GM21528 (cell line): ENCODE results near the gene FGFRL1.

ENCODE experiments used
- ATAC-seq: cut with Tn5 transposase; IDR thresholded peaks from one replicate; pipeline ENCODE4 v1.9.1; 2021; ENCODE audit warnings: mild to moderate bottlenecking, moderate library complexity; ENCODE audit not compliant: unreplicated experiment, low FRiP score

FGFRL1 gene

DNA sequence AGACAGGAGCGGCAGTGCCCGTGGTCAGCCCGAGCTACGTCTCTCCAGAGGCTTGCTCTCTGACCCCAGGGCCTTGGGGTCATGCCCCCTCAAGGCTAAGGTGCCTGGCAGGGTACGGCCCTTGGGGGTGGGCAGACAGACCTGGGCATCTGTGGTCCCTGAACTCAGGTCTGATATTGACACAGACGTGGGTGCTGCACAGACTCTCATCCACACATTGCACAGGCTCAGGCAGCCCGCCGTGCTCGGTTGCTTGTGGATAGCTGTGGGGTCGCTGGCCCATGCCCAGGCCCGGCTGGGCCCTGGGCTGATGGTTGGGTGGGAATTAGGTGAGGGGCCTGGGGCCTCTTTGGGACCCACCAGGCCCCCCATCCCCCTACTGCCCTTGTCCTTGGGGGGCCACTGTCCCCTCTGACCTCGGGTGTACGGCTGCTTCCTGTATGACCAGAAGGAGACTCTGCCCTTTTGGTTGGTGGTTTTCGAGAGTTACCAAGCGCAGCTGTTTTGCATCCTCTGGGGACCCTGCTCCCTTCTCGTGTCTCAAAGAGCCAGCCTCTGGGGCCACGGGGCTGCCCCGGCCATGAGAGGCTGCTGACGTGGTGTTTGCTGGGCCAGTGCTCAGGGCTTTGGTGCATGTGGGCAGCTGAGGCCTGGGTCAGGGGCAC, 10.1 kb downstream of the FGFRL1 start:
- ATAC-seq = no peak

DNA sequence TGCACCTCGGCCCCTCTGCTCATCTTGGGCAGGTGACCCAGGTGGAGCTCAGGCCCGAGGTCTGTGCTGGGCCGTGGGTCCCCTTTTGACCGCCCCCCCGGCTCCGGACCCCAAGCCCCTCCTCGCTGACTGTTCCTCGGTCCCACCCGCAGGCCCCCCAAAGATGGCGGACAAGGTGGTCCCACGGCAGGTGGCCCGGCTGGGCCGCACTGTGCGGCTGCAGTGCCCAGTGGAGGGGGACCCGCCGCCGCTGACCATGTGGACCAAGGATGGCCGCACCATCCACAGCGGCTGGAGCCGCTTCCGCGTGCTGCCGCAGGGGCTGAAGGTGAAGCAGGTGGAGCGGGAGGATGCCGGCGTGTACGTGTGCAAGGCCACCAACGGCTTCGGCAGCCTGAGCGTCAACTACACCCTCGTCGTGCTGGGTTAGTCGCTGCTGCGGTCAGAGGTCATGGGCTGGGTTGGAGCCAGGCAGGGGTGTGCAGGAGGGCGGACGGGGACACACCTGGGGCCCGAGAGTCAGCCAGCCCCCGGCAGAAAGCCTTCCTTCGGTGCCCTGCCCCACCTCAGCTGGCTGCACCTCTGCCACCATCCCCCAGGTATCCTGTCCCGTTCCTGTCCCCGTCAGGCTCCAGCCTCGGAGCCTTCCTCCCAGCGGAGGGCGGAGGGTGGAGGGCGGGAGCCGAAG, 10.8 kb downstream of the FGFRL1 start:
- no peak for ATAC-seq

DNA sequence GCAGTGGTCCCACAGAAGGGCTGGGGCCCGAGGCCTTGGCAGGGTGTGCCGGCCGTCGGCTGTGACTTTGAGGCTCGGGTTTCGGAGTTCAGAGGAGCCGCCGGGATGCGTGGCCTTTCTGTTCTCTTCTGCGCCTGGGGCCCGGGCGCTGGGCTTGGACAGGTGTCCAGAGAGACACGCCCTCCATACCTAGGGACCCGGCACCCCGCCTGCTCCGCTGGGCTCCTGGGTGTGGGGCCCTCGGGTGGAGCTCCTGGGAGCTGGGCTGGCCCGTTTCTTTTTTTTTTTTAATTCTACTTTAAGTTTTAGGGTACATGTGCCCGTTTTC, 11.3 kb downstream of the FGFRL1 start:
- no peak for ATAC-seq

DNA sequence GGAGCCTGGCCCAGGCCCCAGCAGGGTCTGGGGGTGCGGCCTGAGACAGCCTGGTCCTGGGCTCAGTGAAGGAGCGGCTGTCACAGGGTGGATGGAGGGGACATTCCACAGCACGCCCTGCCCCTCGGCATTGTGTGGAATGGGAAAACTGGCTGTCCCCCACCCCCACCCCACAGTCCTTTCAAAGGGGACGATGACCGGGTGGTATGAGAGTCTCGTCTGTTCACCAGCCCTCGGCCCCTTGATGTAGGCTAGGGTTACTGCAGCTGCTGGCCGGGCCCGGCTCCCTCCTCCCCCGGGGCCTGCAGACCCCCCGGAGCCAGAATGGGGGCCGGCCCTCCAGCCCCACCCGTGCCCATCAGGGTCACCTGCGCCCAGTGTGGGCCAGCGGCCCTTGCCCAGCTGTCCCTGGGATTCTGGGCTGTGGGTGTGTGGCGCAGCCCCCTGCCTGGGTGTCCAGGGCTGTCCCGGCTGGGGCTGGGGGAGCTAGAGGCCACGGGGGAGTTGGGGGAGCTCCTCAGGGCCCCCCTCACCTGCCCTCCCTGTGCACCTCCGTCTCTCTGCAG, 11.7 kb downstream of the FGFRL1 start:
- no peak for ATAC-seq

DNA sequence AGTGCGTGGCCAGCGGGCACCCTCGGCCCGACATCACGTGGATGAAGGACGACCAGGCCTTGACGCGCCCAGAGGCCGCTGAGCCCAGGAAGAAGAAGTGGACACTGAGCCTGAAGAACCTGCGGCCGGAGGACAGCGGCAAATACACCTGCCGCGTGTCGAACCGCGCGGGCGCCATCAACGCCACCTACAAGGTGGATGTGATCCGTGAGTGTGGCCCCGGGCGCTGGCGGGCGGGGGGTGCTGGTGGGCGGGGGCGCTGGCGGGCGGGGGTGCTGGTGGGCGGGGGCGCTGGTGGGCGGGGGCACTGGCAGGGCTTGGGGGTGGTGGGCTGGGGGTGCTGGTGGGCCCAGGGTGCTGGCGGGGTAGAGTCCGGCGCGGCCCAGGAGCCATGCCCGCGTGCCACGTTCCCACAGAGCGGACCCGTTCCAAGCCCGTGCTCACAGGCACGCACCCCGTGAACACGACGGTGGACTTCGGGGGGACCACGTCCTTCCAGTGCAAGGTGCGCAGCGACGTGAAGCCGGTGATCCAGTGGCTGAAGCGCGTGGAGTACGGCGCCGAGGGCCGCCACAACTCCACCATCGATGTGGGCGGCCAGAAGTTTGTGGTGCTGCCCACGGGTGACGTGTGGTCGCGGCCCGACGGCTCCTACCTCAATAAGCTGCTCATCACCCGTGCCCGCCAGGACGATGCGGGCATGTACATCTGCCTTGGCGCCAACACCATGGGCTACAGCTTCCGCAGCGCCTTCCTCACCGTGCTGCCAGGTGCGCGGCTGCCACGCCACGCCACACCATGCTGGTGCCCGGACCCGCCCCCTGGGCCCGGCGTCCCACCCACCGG, 12.7 kb downstream of the FGFRL1 start:
- no peak for ATAC-seq

DNA sequence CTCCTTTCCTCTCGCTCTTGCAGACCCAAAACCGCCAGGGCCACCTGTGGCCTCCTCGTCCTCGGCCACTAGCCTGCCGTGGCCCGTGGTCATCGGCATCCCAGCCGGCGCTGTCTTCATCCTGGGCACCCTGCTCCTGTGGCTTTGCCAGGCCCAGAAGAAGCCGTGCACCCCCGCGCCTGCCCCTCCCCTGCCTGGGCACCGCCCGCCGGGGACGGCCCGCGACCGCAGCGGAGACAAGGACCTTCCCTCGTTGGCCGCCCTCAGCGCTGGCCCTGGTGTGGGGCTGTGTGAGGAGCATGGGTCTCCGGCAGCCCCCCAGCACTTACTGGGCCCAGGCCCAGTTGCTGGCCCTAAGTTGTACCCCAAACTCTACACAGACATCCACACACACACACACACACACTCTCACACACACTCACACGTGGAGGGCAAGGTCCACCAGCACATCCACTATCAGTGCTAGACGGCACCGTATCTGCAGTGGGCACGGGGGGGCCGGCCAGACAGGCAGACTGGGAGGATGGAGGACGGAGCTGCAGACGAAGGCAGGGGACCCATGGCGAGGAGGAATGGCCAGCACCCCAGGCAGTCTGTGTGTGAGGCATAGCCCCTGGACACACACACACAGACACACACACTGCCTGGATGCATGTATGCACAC, 13.6 kb downstream of the FGFRL1 start:
- ATAC-seq = no peak

DNA sequence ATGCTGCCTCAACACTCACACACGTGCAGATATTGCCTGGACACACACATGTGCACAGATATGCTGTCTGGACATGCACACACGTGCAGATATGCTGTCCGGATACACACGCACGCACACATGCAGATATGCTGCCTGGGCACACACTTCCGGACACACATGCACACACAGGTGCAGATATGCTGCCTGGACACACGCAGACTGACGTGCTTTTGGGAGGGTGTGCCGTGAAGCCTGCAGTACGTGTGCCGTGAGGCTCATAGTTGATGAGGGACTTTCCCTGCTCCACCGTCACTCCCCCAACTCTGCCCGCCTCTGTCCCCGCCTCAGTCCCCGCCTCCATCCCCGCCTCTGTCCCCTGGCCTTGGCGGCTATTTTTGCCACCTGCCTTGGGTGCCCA, 14.7 kb downstream of the FGFRL1 start:
- ATAC-seq = peak; percentile 60

DNA sequence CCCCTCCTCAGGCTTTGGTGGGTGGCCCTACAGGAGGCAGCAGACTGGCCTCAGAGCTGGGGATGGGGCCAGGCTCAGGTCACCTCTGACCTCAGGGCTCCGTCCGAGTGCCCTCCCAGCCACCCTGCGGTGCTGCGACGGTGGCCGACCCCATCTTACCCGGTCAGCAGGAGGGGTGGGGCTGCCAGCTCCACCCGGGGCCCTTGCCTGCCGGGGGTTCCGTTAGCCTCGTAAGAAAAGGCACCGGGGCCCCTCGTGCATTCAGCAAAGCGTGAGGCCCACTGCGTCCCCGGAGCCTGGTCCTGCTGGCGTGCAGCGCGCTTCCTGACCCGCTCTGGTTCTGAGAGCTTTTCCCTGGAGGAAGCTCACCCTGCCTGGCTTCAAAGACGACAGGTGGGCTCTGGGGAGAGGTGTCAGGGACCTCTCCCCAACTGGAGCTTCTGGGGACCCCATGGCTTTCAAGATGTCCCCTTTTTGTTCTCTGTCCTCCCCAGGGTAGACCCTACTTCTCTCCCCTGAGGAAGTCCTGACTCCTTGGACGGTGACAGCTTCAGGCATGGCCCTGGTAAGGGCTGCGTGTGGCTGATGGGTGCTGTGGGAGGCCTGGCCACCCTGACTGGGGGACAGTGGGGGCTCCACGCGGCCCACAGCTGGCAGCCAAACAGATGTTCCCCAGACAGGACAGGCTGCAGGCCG, 15.9 kb downstream of the FGFRL1 start:
- ATAC-seq = no peak

DNA sequence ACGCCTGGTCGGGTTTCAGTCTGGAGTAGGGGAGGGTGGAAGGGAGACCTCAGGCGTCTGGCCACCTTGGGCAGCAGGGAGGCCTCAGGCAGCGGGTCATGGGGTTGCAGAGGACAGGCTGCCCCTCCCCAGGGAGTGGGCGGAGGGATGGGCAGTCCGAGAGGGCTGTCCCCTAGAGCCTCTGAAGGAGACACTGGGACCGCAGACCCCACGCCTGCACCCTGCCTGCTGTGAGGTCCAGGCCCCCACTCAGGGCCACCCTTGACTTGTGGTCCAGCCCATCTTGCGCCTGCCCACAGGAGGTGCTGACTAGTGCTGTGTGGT, 16.5 kb downstream of the FGFRL1 start:
- no peak for ATAC-seq

DNA sequence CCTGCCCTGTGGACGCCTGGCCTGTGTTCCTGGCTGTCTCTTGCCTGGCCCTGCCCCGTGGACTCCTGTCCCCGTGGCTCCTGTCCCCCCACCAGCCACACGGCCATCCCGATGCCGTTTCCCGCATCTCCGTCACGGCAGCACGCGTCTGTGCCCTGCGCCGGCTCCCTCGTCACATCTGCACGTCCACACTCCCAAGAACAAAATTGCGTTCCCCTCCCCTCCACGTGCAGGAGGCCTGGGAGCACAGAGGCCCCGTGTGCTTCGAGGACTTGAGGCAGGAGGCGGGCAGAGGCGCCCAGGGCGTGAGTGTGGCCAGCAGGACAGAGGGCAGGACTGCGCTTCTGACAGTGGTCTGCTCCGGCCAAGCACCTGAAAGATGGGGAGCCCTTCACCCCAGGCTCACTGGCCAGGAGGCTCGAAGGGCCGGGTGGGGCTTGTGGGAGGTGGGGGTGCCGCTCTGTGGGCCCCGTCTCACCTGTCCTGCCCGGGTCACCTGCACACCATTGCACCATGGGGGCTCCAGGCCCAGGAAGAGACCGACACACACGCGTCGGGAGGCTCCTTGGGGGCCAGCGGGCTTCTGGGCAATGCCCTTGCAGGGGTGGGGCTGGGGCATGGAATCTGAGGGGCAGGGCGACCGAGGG, 17.3 kb downstream of the FGFRL1 start:
- ATAC-seq = no peak

DNA sequence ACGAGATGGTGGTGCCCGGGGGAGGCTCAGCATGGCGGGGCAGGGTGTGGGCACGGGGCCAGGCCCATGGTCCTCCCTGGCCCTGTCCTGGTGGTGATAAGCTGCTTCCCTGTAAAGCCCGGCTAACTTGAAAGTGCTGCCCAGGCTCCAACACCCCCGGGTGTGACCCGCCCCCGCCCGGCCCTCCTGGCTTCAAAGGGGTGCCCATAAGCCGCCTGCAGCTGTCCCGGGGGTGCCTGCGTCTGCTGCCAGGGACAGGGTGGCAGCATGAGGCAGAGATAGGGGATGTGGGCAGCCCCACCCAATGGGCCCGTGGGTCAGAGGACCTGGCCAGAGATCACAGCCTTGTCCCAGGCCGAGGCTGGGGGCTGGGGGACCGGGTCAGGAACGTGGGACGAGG, 18.1 kb downstream of the FGFRL1 start:
- no peak for ATAC-seq

DNA sequence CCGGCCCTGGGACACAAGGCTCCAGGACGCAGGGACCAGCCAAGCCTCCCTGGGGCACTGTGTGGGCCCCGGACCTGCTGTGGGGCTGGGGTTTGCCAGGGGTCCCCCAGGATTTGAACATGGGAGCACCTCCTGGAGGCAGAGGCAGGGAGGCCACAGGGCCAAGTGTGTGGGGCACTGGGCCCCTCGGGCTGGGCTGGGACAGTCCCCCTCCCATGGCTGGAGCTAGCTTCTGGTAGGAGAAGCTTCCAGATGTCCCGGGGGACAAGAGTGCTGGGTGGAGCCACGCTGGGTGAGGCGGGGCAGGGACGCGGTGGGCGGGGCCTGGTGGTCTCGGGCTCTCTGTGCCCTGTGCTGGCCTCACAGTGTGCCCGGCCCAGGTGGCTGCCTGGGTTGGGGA, 18.6 kb downstream of the FGFRL1 start:
- ATAC-seq = no peak

DNA sequence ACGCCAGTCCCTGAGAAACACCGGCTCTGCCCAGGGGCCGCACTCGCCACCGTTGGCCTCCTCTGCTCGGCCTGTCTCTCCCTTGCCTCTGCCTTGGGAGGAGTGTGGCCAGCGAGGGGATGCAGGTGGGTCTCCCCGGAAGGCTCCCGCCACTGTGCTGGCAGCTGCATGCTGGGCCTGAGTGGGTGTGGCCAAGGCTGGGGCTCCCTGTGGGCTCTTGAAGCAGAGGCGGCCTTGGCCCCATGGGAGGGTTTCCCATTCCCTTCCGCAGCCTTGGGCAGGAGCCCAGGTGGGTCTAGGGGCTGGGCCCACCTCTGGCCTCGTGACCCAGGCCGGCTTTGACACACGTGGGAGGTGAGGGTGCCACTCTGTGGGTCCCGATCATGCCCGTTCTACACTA, 19.1 kb downstream of the FGFRL1 start:
- ATAC-seq = no peak

DNA sequence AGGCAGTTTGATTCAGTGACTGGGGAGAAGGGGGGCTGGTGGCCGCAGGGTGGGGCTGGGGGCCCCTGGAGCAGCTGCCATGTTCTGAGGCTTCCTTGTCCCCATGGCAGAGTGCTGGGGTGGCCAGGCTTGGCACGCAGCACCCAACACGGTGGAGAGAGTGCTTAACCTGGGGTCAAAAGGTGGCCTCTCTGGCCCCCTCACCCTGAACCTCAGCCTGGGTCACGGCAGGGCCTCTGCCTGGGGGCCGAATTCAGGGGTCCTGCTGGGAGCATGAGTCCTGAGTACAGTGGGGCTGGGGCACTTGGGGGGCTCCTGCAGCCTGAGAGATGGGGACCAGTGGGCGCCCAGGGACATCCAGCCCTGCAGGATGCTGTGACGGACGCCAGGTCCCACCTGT, 19.9 kb downstream of the FGFRL1 start:
- no peak for ATAC-seq

DNA sequence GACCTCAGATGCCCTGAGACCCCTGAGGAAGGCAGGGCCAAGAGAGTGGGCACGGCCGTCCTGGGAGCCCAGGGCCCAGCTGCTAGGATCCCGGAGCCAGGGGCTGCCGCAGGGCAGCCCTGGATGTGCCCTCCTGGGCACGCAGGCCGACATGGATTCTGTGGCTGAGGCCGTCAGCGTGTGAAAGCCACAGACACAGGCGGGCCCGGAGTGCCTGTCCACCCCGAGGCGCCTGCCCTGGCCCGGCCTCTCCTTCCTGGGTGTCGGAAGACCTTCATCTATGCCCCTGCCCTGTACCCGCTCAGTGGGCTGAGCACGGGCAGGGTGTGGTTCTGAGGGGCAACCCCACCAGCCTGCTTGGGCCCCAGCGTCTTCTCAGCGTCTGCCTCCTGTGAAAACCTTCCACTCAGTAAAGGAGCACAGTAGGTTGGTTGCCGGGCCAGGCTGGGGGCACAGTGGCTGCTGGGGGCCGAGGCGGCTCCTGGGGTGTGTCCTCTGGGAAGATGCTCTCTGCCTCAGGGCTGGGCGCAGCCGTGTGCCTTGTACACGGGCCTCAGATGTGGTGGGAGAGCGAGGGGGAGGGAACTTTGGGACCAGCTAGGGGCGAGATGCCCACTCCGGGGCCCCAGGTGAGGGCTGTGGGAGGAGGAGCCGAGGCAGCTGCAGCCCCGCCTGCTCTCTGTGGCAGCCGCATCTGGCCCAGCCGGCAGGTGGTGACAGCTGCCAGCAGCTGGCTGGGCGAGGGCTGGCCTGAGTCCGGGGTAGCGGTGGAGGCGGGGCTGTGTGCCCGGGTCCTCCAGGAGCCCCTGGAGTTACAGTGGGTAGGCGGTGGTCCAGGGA, 20.8 kb downstream of the FGFRL1 start:
- ATAC-seq = no peak

DNA sequence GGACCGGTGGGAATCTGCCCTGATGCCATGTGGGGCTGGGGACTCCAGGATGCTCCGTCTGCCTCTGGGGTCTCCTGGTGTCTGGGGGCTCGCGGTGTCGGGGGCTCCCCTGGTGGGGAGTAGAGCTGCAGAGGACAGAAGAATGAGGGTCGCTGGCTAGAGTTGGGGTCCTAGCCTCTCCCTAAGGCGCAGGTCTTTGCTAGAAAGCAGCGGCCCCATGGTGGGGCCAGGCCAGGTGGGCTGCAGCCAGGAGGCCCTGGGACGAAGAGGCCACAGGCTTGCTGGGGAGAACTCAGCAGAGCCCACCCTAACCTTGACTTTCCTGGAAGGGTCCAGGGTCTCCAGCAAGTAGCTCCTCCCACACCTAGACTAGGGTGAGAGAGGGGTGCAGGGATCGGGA, 21.4 kb downstream of the FGFRL1 start:
- ATAC-seq = no peak

DNA sequence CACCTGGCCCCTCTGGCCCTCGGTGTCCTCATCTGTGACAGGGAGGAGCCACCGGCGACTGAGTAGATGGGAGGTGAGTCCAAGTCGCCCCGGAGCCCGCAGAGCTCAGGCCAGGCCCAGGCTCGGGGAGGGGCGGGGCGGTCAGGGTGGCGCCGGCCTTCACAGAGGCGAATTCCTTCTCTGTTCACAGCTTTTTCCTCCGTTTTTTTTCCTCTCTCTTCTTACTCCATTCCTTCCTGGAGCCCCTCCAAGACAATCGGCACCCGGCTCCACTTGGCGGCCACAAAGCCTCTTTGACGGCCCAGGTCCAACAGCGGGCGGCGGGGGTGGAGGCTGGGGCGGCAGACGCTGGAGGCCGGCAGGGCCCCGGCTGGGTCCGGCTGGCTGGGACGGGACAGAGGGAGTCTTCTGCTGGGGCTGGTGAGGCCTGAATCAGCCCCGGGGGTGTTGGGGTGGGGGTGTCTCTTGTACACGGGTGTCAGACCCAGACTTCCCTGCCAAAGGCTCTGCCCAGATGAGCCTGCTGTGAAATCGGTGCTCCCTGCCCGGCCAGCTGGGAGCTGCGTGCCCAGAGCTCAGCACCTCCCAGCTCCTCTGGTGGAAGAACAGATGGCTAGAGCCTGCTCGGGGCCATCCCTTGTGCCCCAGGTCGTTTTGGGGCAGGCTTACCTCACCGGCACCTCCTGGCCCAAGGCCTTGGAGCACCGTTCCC, 22.6 kb downstream of the FGFRL1 start:
- no peak for ATAC-seq

DNA sequence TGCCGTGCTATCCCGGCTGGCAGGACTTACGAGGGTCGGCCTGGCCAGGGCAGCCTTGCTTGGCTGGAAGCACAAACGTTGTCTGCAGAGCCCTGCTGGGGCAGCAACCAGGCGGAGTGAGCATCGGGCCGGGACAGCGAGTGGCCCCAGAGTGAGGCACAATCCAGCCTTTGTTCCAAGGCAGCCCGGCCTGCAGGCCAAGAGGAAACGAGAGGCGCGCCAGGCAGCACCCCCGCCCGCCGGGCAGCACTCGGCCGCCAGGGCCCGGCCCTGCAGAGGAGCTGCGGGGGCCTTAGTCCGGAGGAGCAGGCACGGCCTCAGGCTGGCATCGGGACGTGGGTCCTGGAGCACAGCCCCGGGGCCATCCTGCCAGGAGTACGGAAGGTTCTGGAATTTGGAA, 24.1 kb downstream of the FGFRL1 start:
- no peak for ATAC-seq
